HG03159 (cell line): ENCODE results near the gene RBM47.

Experiments used
- ATAC-seq: cut with Tn5 transposase; IDR thresholded peaks from one replicate; pipeline ENCODE4 v1.9.1; 2021; ENCODE audit warnings: mild to moderate bottlenecking, moderate library complexity; ENCODE audit not compliant: unreplicated experiment

Gene RBM47

GRCh38 chr4:40592034-40592433 is 37.6 kb downstream of the RBM47 start:
- ATAC-seq: no peak

- no peak for ATAC-seq
Measured at GRCh38 chr4:40587826-40588225, 41.8 kb downstream of the RBM47 start.

- no peak for ATAC-seq
Measured at GRCh38 chr4:40587351-40587750, 42.3 kb downstream of the RBM47 start.

- no peak for ATAC-seq
Measured at GRCh38 chr4:40586729-40587128, 42.9 kb downstream of the RBM47 start.

GRCh38 chr4:40586034-40586433 is 43.6 kb downstream of the RBM47 start:
- no peak for ATAC-seq

GRCh38 chr4:40585201-40585799 is 44.4 kb downstream of the RBM47 start:
- ATAC-seq: no peak

- ATAC-seq: no peak
Measured at GRCh38 chr4:40584517-40585141, 45.0 kb downstream of the RBM47 start.

GRCh38 chr4:40583850-40584439 is 45.7 kb downstream of the RBM47 start:
- no peak for ATAC-seq

- no peak for ATAC-seq
Measured at GRCh38 chr4:40582413-40582812, 47.3 kb downstream of the RBM47 start.

GRCh38 chr4:40581254-40582140 is 48.2 kb downstream of the RBM47 start:
- no peak for ATAC-seq

GRCh38 chr4:40579983-40580382 is 49.7 kb downstream of the RBM47 start:
- ATAC-seq: no peak

GRCh38 chr4:40577588-40578253 is 51.9 kb downstream of the RBM47 start:
- no peak for ATAC-seq

GRCh38 chr4:40576651-40577480 is 52.8 kb downstream of the RBM47 start:
- peak; percentile 73 for ATAC-seq

GRCh38 chr4:40575846-40576245 is 53.8 kb downstream of the RBM47 start:
- ATAC-seq: no peak

- no peak for ATAC-seq
Measured at GRCh38 chr4:40573593-40574311, 55.9 kb downstream of the RBM47 start.

- ATAC-seq: no peak
Measured at GRCh38 chr4:40572692-40573310, 56.9 kb downstream of the RBM47 start.

- no peak for ATAC-seq
Measured at GRCh38 chr4:40571208-40571607, 58.5 kb downstream of the RBM47 start.

GRCh38 chr4:40570348-40571077 is 59.2 kb downstream of the RBM47 start:
- ATAC-seq: no peak
